OCI-LY7 (cell line): ENCODE measurements around the gene GABRG3.

ENCODE experiments used
- CTCF ChIP-seq: fragments of 200-600 bp; sonication (generic); conservative IDR thresholded peaks from 2 replicates; pipeline ENCODE4 v1.5.1; 2014; ENCODE audit warnings: mild to moderate bottlenecking, antibody characterized with exemption, low read length, moderate library complexity, mixed read lengths
- EZH2phosphoT487 ChIP-seq: fragments of 200-600 bp; sonication (generic); IDR thresholded peaks from 2 replicates; pipeline ENCODE4 v1.6.1; 2018; ENCODE audit warnings: low read depth, borderline replicate concordance, mild to moderate bottlenecking, mixed run types, antibody characterized with exemption, low read length, moderate library complexity, mixed read lengths

GRCh38 chr15:27538325-27538724 is 567.3 kb downstream of the GABRG3 start:
- TF ChIP-seq CTCF, result no peak
- no peak for TF ChIP-seq EZH2phosphoT487
